ENCODE results near the gene SBNO2.
A peak's percentile ranks its signal among the peaks of the same experiment; 100 is the strongest.

SBNO2 gene

GRCh38 chr19:1103708-1104310 is 70.3 kb downstream of the SBNO2 start, which contains the start of gene GPX4:
Gene GPX4, plus strand, starts transcription at chr19:1103994. Its CDS starts 50 bp downstream, at chr19:1104044.
- DNase-seq, result peak; percentile 98 to 99

- no peak for DNase-seq
Measured at GRCh38 chr19:1103132-1103707, 70.8 kb downstream of the SBNO2 start.

- DNase-seq, result peak; percentile 55 to 62
Measured at GRCh38 chr19:1102407-1103131, 71.5 kb downstream of the SBNO2 start.

GRCh38 chr19:1101337-1101698 is 72.8 kb downstream of the SBNO2 start:
- DNase-seq, result no peak

DNA sequence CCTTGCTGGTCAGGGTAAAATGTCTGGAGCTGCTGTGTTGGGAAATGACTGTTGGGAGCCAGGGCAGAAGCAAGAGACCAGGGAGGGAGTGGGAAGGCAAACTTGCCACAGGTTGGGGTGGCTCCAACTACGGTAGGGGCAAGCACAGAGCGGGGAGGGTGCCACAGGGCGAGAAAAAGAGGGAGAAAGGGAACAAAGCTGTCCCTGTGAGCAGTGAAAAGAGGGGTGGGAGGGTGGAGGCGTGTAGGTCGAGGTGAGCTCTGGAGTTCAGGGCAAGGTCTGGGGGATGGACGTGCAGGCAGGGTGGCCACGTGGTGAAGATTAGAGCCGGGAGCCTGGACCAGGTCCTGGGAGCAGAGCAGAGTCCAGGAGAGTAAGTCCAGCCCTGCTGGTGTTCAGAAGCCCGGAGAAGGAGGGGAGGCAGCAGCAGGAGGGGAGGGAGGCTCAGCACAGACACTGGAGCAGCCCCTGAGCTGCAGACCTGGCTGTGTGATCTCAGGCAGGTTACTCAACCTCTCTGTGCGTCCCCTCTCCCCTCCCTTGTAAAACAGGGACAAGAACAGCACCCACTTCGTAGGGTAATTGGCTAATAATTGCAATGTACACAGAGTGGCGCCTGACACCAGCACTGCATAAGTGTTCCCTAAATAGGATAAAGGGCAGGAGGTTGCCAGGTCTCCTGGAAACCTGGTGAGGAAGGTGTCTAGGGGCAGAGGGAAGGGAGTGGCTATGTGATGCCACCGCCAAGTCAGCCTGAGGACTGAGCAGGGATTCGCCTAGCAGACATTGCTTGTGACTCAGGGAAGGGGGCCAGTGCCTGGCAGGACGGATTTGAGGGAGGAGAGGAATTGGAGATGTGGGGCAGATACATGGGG is 75.7 kb downstream of the SBNO2 start:
- no peak for DNase-seq

- no peak for DNase-seq
Measured at GRCh38 chr19:1097810-1098176, 76.3 kb downstream of the SBNO2 start.

DNA sequence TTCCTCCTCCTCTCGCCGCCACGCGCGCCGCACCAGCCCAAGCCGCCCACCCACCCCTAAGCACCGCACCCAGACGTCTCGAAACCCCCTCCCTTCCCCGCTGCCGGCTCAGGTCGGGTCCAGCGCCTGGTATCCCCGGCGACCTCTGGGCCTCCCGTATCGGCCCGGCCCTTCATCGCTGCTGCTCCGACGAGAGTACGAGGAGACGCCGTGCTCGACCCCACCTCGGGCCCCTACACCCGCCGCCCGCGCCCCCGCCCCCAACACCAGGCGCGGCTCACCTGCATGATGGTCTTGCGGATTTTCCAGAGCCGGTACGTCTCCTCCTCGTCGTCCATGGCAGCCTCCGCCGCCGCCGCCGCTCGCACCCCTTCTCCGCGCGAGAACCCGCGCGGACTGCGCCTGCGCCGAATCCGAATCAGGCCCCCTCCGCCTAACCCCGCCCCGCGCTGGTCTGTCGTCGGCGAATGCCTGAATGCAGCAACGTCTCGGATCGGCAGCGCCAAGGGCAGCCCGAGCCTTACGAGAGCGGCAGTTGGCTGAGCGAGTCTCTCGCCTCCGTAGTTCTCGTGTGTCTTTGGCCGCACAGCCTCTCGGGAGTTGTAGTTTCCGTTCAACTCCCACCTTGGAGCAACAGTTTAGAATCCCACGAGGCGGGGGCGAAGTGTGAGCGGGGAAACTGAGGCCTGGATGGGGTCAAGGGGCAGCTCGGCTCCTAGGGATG is 78.9 kb downstream of the SBNO2 start, which contains the start of gene POLR2E:
Gene POLR2E (minus strand): TSS at position 398 of the 724 bp plus-strand sequence. CDS start 60 bp downstream, at position 338.
- peak; percentile 98 to 99 for DNase-seq

GRCh38 chr19:1094655-1094977 is 79.5 kb downstream of the SBNO2 start:
- no peak for DNase-seq

- no peak for DNase-seq
Measured at GRCh38 chr19:1093811-1094553, 80.1 kb downstream of the SBNO2 start.

- no peak for DNase-seq
Measured at GRCh38 chr19:1093330-1093729, 80.7 kb downstream of the SBNO2 start.

DNA sequence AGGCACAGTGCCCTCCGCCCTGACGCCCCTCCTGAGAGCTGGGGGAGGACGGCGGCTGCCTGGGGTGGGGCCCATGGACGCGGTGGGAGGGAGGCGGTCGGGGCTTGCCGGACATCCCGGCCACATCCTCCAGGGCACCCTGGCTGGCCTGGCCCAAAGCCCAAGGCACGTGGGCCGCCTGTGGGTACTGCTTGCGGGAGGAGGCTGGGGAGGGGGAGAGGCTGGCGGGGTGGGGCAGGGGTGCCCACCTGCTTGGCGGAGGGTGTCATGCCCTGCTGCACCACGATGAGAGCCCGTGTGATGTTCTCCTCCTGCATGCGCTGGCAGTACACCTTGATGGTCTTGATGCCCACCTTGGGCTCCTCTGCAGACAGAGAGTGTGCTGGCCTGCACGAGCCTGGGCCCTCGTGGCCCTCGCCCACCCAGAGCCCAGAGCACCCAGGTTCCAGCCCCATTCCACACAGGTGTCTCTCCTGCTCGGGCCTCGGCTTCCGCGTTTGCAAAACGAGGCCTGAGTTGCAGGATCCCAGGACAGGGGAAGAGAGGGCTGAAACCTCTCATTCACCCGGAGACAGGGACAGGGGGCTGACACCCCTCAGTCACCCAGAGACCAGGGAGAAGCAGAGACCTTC is 82.4 kb downstream of the SBNO2 start:
- DNase-seq, result no peak

DNA sequence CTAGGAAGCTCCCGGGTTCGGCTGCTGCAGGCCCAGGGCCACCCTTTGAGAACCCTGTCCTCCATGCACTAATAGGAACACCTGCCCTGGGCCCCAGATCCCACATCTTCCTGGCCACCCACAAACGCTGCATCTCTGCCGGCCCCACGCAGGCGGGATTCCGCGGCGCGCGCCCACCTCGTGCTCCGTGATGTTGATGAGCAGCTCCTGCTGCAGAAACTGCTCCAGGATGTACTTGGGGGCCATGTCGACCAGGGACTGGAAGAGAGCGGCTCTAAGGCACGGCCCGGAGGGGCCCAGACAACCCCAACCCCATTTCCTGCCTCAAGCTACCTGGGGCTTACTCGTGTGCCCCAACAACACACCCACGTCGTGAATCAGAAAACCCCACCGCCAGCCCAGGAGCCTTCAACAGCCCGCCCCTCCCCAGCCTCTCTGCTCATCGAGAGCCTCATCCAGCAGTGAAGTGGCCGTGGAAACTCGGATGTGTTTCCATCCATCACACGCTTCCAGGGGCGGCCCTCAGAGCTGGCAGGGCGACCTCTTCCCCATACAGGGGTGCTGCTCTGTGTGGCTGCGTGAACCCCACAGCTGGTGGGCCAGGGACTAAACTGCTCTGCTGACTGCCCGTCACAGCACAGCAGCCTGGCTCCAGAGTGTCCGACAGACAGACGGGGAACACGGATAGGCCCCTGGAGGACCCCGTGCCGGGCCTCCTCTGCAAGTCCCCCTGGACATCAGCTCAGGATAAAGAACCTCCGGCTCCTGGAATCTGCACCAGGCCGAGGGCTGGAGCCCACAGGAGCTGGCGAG is 83.1 kb downstream of the SBNO2 start:
- DNase-seq, result no peak

DNA sequence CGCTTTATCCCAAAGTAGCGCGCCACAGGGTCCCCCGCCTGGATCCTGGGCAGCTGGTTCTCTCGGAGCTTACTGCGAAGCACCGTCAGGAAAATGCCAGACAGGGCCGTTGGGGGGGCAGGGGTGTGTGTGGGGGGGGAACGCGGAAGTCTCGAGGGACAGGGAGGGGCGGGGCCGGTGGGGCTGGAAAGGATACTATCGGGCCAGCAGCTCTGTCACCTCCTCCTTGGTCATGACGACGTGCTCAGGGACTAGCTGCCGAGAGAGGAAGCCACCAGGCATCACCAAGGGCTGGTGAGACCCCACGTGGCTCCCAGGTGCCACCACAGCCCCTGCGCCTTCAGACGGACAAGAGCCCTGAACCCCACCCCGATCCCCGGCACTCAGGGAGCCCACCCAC is 84.2 kb downstream of the SBNO2 start:
- DNase-seq, result no peak

DNA sequence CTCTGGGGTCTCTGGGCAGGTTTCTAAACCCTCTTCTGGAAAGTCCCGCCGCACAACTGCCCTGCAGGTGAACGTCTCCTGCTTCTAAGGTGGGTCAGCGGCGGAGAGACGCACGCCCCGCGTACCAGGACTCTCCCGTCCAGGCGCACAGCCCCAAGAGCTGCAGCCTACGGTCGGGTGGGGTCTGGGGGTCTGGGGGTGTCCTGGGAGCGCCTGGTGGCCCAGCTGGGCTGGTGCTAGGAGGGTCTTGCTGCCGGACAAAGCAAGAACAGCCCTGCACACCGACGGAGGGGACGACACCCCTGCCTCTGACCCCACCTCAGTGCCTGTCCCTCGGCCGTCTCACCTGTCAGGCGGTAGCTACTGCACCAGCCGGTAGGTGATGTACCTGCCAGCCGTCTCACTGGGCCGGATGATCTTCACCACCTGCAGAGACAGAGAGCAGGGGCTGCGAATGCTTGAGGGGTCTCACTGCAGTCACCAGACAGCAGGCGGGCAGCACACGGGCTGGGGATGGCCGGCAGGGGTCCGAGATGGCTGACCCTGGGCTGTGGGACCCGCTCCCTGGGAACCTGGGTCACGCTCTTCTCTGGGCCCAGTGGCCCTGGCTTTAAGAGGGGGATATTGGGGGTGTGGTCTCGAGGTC is 84.8 kb downstream of the SBNO2 start:
- DNase-seq, result no peak

GRCh38 chr19:1088416-1089010 is 85.6 kb downstream of the SBNO2 start:
- DNase-seq, result no peak

DNA sequence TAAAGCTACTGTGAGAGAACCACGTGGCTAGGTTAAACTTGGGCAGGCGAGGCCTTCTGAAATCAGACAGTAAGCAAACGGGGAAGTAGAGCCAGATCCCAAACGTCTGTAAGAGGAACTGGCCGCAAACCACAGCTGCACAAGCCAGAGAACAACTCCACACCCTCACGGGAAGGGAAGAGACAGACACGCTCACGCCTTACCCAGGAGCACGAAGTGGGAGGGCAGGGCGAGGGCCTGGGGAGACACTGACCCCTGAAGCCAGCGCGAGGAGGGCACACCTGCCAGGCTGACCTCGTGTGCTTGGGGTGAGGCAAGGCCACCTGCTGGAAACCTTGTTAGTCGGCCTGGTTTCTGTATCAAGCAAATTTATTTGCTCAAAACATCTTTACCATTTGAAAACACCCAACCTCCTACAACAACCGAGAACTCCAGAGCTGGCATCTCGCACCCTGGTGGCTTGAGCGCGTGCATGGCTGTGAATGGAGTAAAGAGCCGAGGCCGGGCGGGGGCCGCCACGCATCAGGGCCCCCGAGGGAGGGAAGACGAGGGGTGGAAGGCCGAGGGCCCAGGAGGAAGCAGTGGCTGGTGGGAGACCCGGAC is 86.2 kb downstream of the SBNO2 start:
- no peak for DNase-seq

DNA sequence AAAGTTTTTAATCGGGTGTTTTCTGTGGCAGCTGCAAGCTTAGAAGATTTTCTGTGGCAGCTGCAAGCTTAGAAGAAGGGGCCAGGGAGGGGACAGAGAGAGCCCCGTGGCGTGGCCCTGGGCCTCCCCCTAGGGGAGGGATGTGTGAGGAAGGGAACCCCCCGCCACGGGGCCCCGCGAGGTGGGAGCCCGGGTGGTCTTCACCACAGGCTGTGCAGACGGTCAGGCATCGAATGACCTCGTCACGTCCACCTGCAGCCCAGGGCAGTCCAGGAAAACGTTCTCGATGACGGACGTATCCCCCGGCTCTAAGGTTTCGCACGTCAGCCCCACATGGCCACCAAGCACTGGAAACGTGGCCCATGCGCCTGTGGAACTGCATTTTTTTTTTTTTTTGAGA is 87.5 kb downstream of the SBNO2 start:
- DNase-seq, result no peak

- no peak for DNase-seq
Measured at GRCh38 chr19:1085676-1086442, 88.2 kb downstream of the SBNO2 start.
